Natural killer cell treated with Interleukin-12 subunit alpha and Interleukin-12 subunit beta and Interleukin-15 and Interleukin-18, amount 100 ng/mL, for 72 hours (primary cell): Measurements from ENCODE around the gene PTPRT. TPM values are rescaled to one million over a fixed set of nuclear protein-coding genes. Genes with fewer than 3 reads are reported as not detected.

Experiments used
- ATAC-seq, 2 donors: fragments of 150-1000 bp; cut with Tn5 transposase in 1 of 2; sonication (Bioruptor Pico), chemical (Tn5 transposase) in 1 of 2; 2 replicates each; pipeline ENCODE4 v1.10.0; 2021
- DNase-seq: peaks from one replicate; pipeline ENCODE4 v3.0.0; 2022; ENCODE audit warnings: low spot score
- H3K27ac Mint-ChIP-seq, 2 donors: 1 replicate in 1 of 2; 2 replicates in 1 of 2; pipeline ENCODE4 v1.8.0; 2022; ENCODE audit warnings: mixed read lengths in 2 of 2, mild to moderate bottlenecking in 1 of 2, moderate library complexity in 1 of 2
- H3K27me3 Mint-ChIP-seq, 2 donors: 1 replicate in 1 of 2; 2 replicates in 1 of 2; pipeline ENCODE4 v1.8.0; 2022; ENCODE audit warnings: mixed read lengths in 2 of 2
- H3K36me3 Mint-ChIP-seq: one replicate; pipeline ENCODE4 v1.8.0; 2022; ENCODE audit warnings: mixed read lengths
- H3K4me1 Mint-ChIP-seq, 2 donors: 1 replicate in 1 of 2; 2 replicates in 1 of 2; pipeline ENCODE4 v1.8.0; 2022; ENCODE audit warnings: low read depth in 2 of 2, mixed read lengths in 2 of 2, mild to moderate bottlenecking in 1 of 2
- H3K4me3 Mint-ChIP-seq: one replicate; pipeline ENCODE4 v1.8.0; 2022; ENCODE audit warnings: mixed read lengths
- H3K9me3 Mint-ChIP-seq: 2 replicates; pipeline ENCODE4 v1.8.0; 2022; ENCODE audit warnings: mixed read lengths
- total RNA-seq, 2 donors: library from RNA; stranded (reverse); gene quantifications; one replicate each; pipeline ENCODE4 v1.2.3, GENCODE V29; 2022

Gene PTPRT
- total RNA-seq, 2 donors from 2014 or later = not detected

GRCh38 chr20:42308171-42308570 is 881.5 kb downstream of the PTPRT start:
- Mint-ChIP-seq H3K36me3 (no peaks in the 10 kb centered on the region), H3K4me1 (no peaks in the 10 kb centered on the region), H3K9me3 (peaks cover 10% of the 10 kb centered on the region), H3K4me3 (no peak overlapping the region), H3K27me3 (peaks cover 0 to 4% of the 10 kb centered on the region in 2 donors), H3K27ac (no peak overlapping the region)
- DNase-seq (no peak), ATAC-seq (no peak)

- no peaks in the 10 kb centered on the region for H3K36me3 Mint-ChIP-seq
- H3K4me3 Mint-ChIP-seq = no peak overlapping the region
- no peak overlapping the region for H3K27ac Mint-ChIP-seq
- no peaks in the 10 kb centered on the region for H3K4me1 Mint-ChIP-seq
- H3K27me3 Mint-ChIP-seq = no peaks in the 10 kb centered on the region
- DNase-seq = no peak
- no peak for ATAC-seq
- peaks cover 6% of the 10 kb centered on the region for H3K9me3 Mint-ChIP-seq
These were observed 894.1 kb downstream of the PTPRT start for GRCh38 chr20:42295592-42295991.

GRCh38 chr20:42294976-42295375 is 894.7 kb downstream of the PTPRT start:
- Mint-ChIP-seq H3K4me1 (no peaks in the 10 kb centered on the region), H3K27ac (no peak overlapping the region), H3K4me3 (no peak overlapping the region), H3K9me3 (peaks cover 7% of the 10 kb centered on the region), H3K36me3 (no peaks in the 10 kb centered on the region), H3K27me3 (no peaks in the 10 kb centered on the region)
- no peak for DNase-seq
- ATAC-seq = no peak

GRCh38 chr20:42281801-42282200 is 907.9 kb downstream of the PTPRT start:
- Mint-ChIP-seq H3K27ac (no peak overlapping the region), H3K36me3 (no peaks in the 10 kb centered on the region), H3K4me1 (no peaks in the 10 kb centered on the region), H3K9me3 (peaks cover 17% of the 10 kb centered on the region), H3K4me3 (no peak overlapping the region), H3K27me3 (no peaks in the 10 kb centered on the region)
- ATAC-seq (no peak), DNase-seq (no peak)

- Mint-ChIP-seq H3K27me3 (no peaks in the 10 kb centered on the region), H3K36me3 (no peaks in the 10 kb centered on the region), H3K4me1 (no peaks in the 10 kb centered on the region), H3K27ac (no peak overlapping the region), H3K4me3 (no peak overlapping the region), H3K9me3 (peaks cover 21% of the 10 kb centered on the region)
- ATAC-seq (no peak), DNase-seq (no peak)
These were observed 912.7 kb downstream of the PTPRT start for GRCh38 chr20:42276718-42277602.

- Mint-ChIP-seq H3K9me3 (peaks cover 20% of the 10 kb centered on the region), H3K27ac (no peak overlapping the region), H3K4me3 (no peak overlapping the region), H3K4me1 (no peaks in the 10 kb centered on the region), H3K27me3 (no peaks in the 10 kb centered on the region), H3K36me3 (no peaks in the 10 kb centered on the region)
- DNase-seq (no peak), ATAC-seq (no peak)
These were observed 914.7 kb downstream of the PTPRT start for GRCh38 chr20:42274986-42275385.

- no peaks in the 10 kb centered on the region for H3K27me3 Mint-ChIP-seq
These were observed 917.2 kb downstream of the PTPRT start for GRCh38 chr20:42272516-42272915.

GRCh38 chr20:42270539-42270938 is 919.2 kb downstream of the PTPRT start:
- Mint-ChIP-seq H3K4me1 (no peaks in the 10 kb centered on the region), H3K27me3 (no peaks in the 10 kb centered on the region), H3K36me3 (no peaks in the 10 kb centered on the region), H3K9me3 (peaks cover 12% of the 10 kb centered on the region), H3K27ac (no peak overlapping the region), H3K4me3 (no peak overlapping the region)
- ATAC-seq (no peak), DNase-seq (no peak)

More at GRCh38 chr20:42272516-42272915, 917.2 kb downstream of the PTPRT start:
- Mint-ChIP-seq H3K9me3 (peaks cover 12% of the 10 kb centered on the region), H3K36me3 (no peaks in the 10 kb centered on the region), H3K27ac (no peak overlapping the region), H3K4me3 (no peak overlapping the region), H3K4me1 (no peaks in the 10 kb centered on the region)
- DNase-seq (no peak), ATAC-seq (no peak)

- Mint-ChIP-seq H3K9me3 (peaks cover 10% of the 10 kb centered on the region), H3K4me3 (no peak overlapping the region), H3K36me3 (no peaks in the 10 kb centered on the region)
These were observed 921.8 kb downstream of the PTPRT start for GRCh38 chr20:42267793-42268384.

GRCh38 chr20:42261766-42262270 is 927.9 kb downstream of the PTPRT start:
- no peak overlapping the region for H3K27ac Mint-ChIP-seq
- H3K27me3 Mint-ChIP-seq = no peaks in the 10 kb centered on the region
- no peak for ATAC-seq
- no peak for DNase-seq
- H3K4me1 Mint-ChIP-seq = no peaks in the 10 kb centered on the region
- peaks cover 3% of the 10 kb centered on the region for H3K9me3 Mint-ChIP-seq
- H3K4me3 Mint-ChIP-seq = no peak overlapping the region
- H3K36me3 Mint-ChIP-seq = no peaks in the 10 kb centered on the region

More at GRCh38 chr20:42267793-42268384, 921.8 kb downstream of the PTPRT start:
- H3K27me3 Mint-ChIP-seq = no peaks in the 10 kb centered on the region
- H3K27ac Mint-ChIP-seq = no peak overlapping the region
- H3K4me1 Mint-ChIP-seq = no peaks in the 10 kb centered on the region
- ATAC-seq (no peak), DNase-seq (no peak)

GRCh38 chr20:42260184-42260583 is 929.5 kb downstream of the PTPRT start:
- Mint-ChIP-seq H3K27me3 (no peaks in the 10 kb centered on the region), H3K27ac (no peak overlapping the region), H3K36me3 (no peaks in the 10 kb centered on the region), H3K4me3 (no peak overlapping the region), H3K9me3 (peaks cover 3% of the 10 kb centered on the region), H3K4me1 (no peaks in the 10 kb centered on the region)
- DNase-seq (no peak), ATAC-seq (no peak)

GRCh38 chr20:42259389-42259788 is 930.3 kb downstream of the PTPRT start:
- peaks cover 5% of the 10 kb centered on the region for H3K9me3 Mint-ChIP-seq
- ATAC-seq = no peak

GRCh38 chr20:42258564-42259302 is 931.0 kb downstream of the PTPRT start:
- Mint-ChIP-seq H3K4me1 (no peaks in the 10 kb centered on the region), H3K27ac (no peak overlapping the region), H3K27me3 (no peaks in the 10 kb centered on the region), H3K4me3 (no peak overlapping the region), H3K9me3 (peaks cover 9% of the 10 kb centered on the region), H3K36me3 (no peaks in the 10 kb centered on the region)
- ATAC-seq (no peak), DNase-seq (no peak)

More at GRCh38 chr20:42259389-42259788, 930.3 kb downstream of the PTPRT start:
- no peak overlapping the region for H3K27ac Mint-ChIP-seq
- H3K4me1 Mint-ChIP-seq = no peaks in the 10 kb centered on the region
- DNase-seq = no peak
- no peaks in the 10 kb centered on the region for H3K27me3 Mint-ChIP-seq
- no peaks in the 10 kb centered on the region for H3K36me3 Mint-ChIP-seq
- no peak overlapping the region for H3K4me3 Mint-ChIP-seq

GRCh38 chr20:42255821-42256220 is 933.9 kb downstream of the PTPRT start:
- no peaks in the 10 kb centered on the region for H3K27me3 Mint-ChIP-seq

More at GRCh38 chr20:42255821-42256220, 933.9 kb downstream of the PTPRT start:
- Mint-ChIP-seq H3K36me3 (no peaks in the 10 kb centered on the region), H3K4me3 (no peak overlapping the region), H3K9me3 (peaks cover 16% of the 10 kb centered on the region), H3K4me1 (no peaks in the 10 kb centered on the region), H3K27ac (no peak overlapping the region)
- no peak for ATAC-seq
- DNase-seq = no peak
